COLO668 (cell line): ENCODE results near the gene RNF213.

Source experiments
- DNase-seq: peaks from one replicate; lab custom pipeline; 2025; ENCODE audit not compliant: unreplicated experiment; lab: John Stamatoyannopoulos, UW

RNF213 gene

DNA sequence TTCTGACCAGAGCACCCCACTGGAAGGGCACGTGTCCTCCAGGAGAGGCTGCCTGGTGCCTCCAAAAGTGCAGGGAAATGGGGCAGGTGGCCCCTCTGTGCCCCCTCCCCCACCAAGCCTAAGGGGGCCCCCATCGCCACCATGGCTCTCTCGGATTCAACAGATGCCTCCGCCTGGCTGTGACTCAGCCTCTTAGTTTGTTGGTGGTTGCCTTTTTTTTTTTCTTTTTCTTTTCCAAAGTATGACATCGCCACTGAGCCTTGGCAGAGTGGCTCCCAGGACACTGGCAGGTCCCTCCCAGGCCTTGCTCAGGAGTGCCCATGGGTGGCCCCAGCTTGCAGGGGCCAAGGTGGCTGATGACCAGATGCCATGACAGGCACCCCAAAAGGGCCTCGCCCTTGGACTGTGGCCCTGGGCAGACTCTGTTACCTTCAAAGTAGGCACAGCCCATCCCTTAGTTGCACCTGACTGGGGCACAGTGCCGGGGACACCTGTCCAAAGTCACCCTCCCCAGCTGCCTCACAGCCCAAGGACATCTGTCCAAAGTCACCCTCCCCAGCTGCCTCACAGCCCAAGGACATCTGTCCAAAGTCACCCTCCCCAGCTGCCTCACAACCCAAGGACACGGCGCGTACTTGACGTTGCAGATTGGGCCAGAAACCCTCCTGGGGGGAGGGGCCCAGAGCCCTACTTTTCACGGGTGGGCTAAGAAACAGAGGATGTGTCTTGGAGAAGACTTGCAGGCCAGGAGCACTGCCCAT is 186.2 kb downstream of the RNF213 start:
- peak; percentile 5 for DNase-seq

DNA sequence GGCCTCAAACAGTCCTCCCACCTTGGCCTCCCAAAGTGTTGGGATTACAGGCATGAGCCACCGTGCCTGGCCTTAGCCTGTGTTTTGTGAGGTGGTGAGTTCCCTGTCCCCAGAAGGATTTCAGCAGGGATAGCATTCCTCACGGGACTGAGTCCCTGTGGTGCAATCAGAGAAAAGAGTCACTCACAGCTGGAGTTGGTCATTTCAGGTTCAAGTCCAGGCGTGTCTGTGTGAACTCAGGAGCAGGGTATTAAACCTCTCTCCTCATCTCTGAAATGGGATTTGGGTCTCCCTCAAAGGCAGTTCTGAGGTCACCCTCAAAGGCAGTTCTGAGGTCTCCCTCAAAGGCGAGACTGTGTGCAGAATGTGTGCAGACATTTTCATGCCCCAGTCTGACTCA is 187.1 kb downstream of the RNF213 start:
- DNase-seq, result no peak
